Stimulated activated CD8-positive, alpha-beta memory T cell treated with anti-CD3 and anti-CD28 coated beads, Interleukin-2, amount 100 ng/mL, for 48 hours (primary cell): ENCODE measurements around the gene OR10A3.

Source experiments
- DNase-seq, 2 donors: peaks; one replicate each; pipeline ENCODE4 v3.0.0-alpha.2; 2020; ENCODE audit warnings: low read depth in 2 of 2

OR10A3 gene

DNA sequence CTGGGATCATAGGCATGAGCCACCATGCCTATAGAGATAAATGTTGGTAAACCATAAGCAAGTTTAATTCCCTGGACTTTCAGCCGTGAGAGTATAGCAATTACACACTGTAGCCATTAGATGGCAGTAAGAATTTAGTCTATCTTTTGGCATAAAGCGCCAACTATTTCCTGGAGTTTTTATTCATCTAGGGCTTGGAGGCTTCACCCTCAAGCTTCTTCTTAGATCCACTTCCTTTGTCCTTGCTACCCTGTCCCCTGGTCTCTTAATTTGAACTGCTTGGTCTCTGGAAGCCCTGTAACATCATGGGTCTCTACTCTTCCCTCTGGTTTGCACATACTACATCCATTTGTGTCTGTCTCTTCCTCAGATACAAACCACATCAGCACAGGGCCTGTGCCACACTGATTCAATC lies 48.7 kb downstream of the OR10A3 start:
- no peak for DNase-seq

- DNase-seq = no peak
These were observed 49.3 kb downstream of the OR10A3 start for GRCh38 chr11:7892059-7892699.

- no peak for DNase-seq
These were observed 50.9 kb downstream of the OR10A3 start for GRCh38 chr11:7890417-7891172.

DNA sequence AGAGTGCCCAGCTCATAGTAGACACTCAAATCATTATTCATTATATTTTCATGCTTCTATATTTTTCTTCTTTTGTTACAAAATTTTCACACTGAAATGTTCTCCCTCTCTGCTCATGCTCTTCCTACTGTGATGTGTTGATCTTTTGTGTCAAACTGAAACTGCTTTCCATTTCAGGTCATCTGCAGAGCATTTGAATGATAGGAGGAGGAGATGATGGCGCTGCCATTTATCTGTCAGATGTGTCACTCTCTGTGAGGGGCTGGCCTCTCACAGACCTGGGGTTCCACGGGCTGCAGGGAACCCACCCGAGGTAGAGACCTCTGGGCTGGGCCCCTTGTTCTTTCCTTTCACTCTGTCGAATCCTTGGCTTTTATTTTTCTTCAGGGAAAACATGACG lies 51.5 kb downstream of the OR10A3 start:
- DNase-seq = no peak
